Skeletal muscle satellite cell (primary cell): ENCODE data around the gene CHCHD6.

Source experiments
- H3K27me3 ChIP-seq: 2 replicates; pipeline ENCODE4 v1.7.0; 2013; ENCODE audit warnings: low read length; ENCODE audit not compliant: control insufficient read depth, insufficient read depth
- H3K36me3 ChIP-seq: 2 replicates; pipeline ENCODE4 v1.7.0; 2013; ENCODE audit warnings: mild to moderate bottlenecking, control low read depth, low read length; ENCODE audit not compliant: insufficient read depth
- H3K4me1 ChIP-seq: 2 replicates; pipeline ENCODE4 v1.7.0; 2013; ENCODE audit warnings: low read length; ENCODE audit not compliant: control insufficient read depth, insufficient read depth
- H3K4me2 ChIP-seq: 2 replicates; pipeline ENCODE4 v1.7.0; 2013; ENCODE audit warnings: mild to moderate bottlenecking, low read length
- H3K4me3 ChIP-seq: 2 replicates; pipeline ENCODE4 v1.7.0; 2013; ENCODE audit warnings: low read length
- H3K9ac ChIP-seq: 2 replicates; pipeline ENCODE4 v1.7.0; 2013; ENCODE audit warnings: mild to moderate bottlenecking, low read depth, low read length, moderate library complexity
- H3K9me3 ChIP-seq: replicated peaks from 2 replicates; pipeline ENCODE4 v1.7.0; 2013; ENCODE audit warnings: mild to moderate bottlenecking, control low read depth, low read length

CHCHD6 gene

GRCh38 chr3:126715432-126715831 lies 11.4 kb downstream of the CHCHD6 start:
- H3K27me3 ChIP-seq = no peaks in the 10 kb centered on the region
- H3K4me1 ChIP-seq = no peaks in the 10 kb centered on the region
- H3K4me2 ChIP-seq = no peak overlapping the region
- no peaks in the 10 kb centered on the region for H3K36me3 ChIP-seq
- H3K9me3 ChIP-seq = no peaks in the 10 kb centered on the region
- H3K4me3 ChIP-seq = no peak overlapping the region
- no peak overlapping the region for H3K9ac ChIP-seq

- H3K9ac ChIP-seq = no peak overlapping the region
- H3K9me3 ChIP-seq = no peaks in the 10 kb centered on the region
- H3K4me3 ChIP-seq = no peak overlapping the region
- H3K36me3 ChIP-seq = no peaks in the 10 kb centered on the region
- no peaks in the 10 kb centered on the region for H3K27me3 ChIP-seq
- H3K4me2 ChIP-seq = no peak overlapping the region
- H3K4me1 ChIP-seq = no peaks in the 10 kb centered on the region
Observed at GRCh38 chr3:126716057-126716456, 12.0 kb downstream of the CHCHD6 start.

GRCh38 chr3:126718561-126719445 lies 14.8 kb downstream of the CHCHD6 start:
- no peak overlapping the region for H3K4me3 ChIP-seq
- H3K36me3 ChIP-seq = no peaks in the 10 kb centered on the region
- no peaks in the 10 kb centered on the region for H3K27me3 ChIP-seq
- H3K4me1 ChIP-seq = no peaks in the 10 kb centered on the region
- no peak overlapping the region for H3K4me2 ChIP-seq
- H3K9me3 ChIP-seq = no peaks in the 10 kb centered on the region
- no peak overlapping the region for H3K9ac ChIP-seq

GRCh38 chr3:126720596-126720995 lies 16.6 kb downstream of the CHCHD6 start:
- H3K4me3 ChIP-seq = no peak overlapping the region
- no peak overlapping the region for H3K4me2 ChIP-seq
- H3K9me3 ChIP-seq = peaks cover 3% of the 10 kb centered on the region
- H3K27me3 ChIP-seq = no peaks in the 10 kb centered on the region
- H3K4me1 ChIP-seq = no peaks in the 10 kb centered on the region
- no peak overlapping the region for H3K9ac ChIP-seq
- H3K36me3 ChIP-seq = no peaks in the 10 kb centered on the region

GRCh38 chr3:126721246-126721645 lies 17.2 kb downstream of the CHCHD6 start:
- Histone ChIP-seq H3K4me3 (no peak overlapping the region), H3K4me2 (no peak overlapping the region), H3K36me3 (no peaks in the 10 kb centered on the region), H3K4me1 (no peaks in the 10 kb centered on the region), H3K9me3 (peaks cover 3% of the 10 kb centered on the region), H3K27me3 (no peaks in the 10 kb centered on the region), H3K9ac (no peak overlapping the region)

- Histone ChIP-seq H3K27me3 (no peaks in the 10 kb centered on the region), H3K4me3 (no peak overlapping the region), H3K4me2 (no peak overlapping the region), H3K36me3 (no peaks in the 10 kb centered on the region), H3K9ac (no peak overlapping the region), H3K4me1 (no peaks in the 10 kb centered on the region), H3K9me3 (peaks cover 3% of the 10 kb centered on the region)
Observed at GRCh38 chr3:126723237-126723636, 19.2 kb downstream of the CHCHD6 start.

GRCh38 chr3:126723801-126724200 lies 19.8 kb downstream of the CHCHD6 start:
- H3K4me3 ChIP-seq = no peak overlapping the region
- no peaks in the 10 kb centered on the region for H3K4me1 ChIP-seq
- no peaks in the 10 kb centered on the region for H3K27me3 ChIP-seq
- peaks cover 3% of the 10 kb centered on the region for H3K9me3 ChIP-seq
- no peaks in the 10 kb centered on the region for H3K36me3 ChIP-seq
- no peak overlapping the region for H3K9ac ChIP-seq
- H3K4me2 ChIP-seq = no peak overlapping the region

- no peaks in the 10 kb centered on the region for H3K4me1 ChIP-seq
- no peaks in the 10 kb centered on the region for H3K36me3 ChIP-seq
- peaks cover 3% of the 10 kb centered on the region for H3K9me3 ChIP-seq
- no peaks in the 10 kb centered on the region for H3K27me3 ChIP-seq
- no peak overlapping the region for H3K4me2 ChIP-seq
- H3K4me3 ChIP-seq = no peak overlapping the region
- H3K9ac ChIP-seq = no peak overlapping the region
Observed at GRCh38 chr3:126728680-126729079, 24.6 kb downstream of the CHCHD6 start.

- Histone ChIP-seq H3K4me2 (no peak overlapping the region), H3K36me3 (no peaks in the 10 kb centered on the region), H3K27me3 (no peaks in the 10 kb centered on the region), H3K4me1 (no peaks in the 10 kb centered on the region), H3K4me3 (no peak overlapping the region), H3K9me3 (no peaks in the 10 kb centered on the region), H3K9ac (no peak overlapping the region)
Observed at GRCh38 chr3:126730376-126730775, 26.3 kb downstream of the CHCHD6 start.

- Histone ChIP-seq H3K4me1 (no peaks in the 10 kb centered on the region), H3K9me3 (no peaks in the 10 kb centered on the region), H3K4me3 (no peak overlapping the region), H3K4me2 (no peak overlapping the region), H3K27me3 (no peaks in the 10 kb centered on the region), H3K9ac (no peak overlapping the region), H3K36me3 (no peaks in the 10 kb centered on the region)
Observed at GRCh38 chr3:126731044-126731443, 27.0 kb downstream of the CHCHD6 start.

GRCh38 chr3:126732281-126733060 lies 28.4 kb downstream of the CHCHD6 start:
- Histone ChIP-seq H3K4me2 (no peak overlapping the region), H3K27me3 (no peaks in the 10 kb centered on the region), H3K4me3 (no peak overlapping the region), H3K9me3 (no peaks in the 10 kb centered on the region), H3K9ac (no peak overlapping the region), H3K4me1 (no peaks in the 10 kb centered on the region), H3K36me3 (peaks cover 3% of the 10 kb centered on the region)
